LNCaP clone FGC (cell line): ENCODE data around the gene ADCY5.

ENCODE experiments used
- DNase-seq: peaks from one replicate; pipeline ENCODE4 v3.0.0-alpha.2; 2011; ENCODE audit warnings: low read depth
- H3K4me3 ChIP-seq: 2 replicates; pipeline ENCODE4 v1.5.1; 2011; ENCODE audit warnings: mild to moderate bottlenecking, low read depth, low read length, control low read depth
- TF ChIP-seq, protein P1 (sequence below): IDR thresholded peaks from 2 replicates; pipeline ENCODE4 v1.5.1; 2012; ENCODE audit warnings: mild to moderate bottlenecking; ENCODE audit not compliant: control insufficient read depth, insufficient read depth; ENCODE audit errors: extremely low read depth

ADCY5 gene

GRCh38 chr3:123289391-123290106, 159.3 kb downstream of the ADCY5 start:
- H3K4me3 ChIP-seq, result no peak overlapping the region
- no peak for DNase-seq
- TF ChIP-seq, protein P1, sequence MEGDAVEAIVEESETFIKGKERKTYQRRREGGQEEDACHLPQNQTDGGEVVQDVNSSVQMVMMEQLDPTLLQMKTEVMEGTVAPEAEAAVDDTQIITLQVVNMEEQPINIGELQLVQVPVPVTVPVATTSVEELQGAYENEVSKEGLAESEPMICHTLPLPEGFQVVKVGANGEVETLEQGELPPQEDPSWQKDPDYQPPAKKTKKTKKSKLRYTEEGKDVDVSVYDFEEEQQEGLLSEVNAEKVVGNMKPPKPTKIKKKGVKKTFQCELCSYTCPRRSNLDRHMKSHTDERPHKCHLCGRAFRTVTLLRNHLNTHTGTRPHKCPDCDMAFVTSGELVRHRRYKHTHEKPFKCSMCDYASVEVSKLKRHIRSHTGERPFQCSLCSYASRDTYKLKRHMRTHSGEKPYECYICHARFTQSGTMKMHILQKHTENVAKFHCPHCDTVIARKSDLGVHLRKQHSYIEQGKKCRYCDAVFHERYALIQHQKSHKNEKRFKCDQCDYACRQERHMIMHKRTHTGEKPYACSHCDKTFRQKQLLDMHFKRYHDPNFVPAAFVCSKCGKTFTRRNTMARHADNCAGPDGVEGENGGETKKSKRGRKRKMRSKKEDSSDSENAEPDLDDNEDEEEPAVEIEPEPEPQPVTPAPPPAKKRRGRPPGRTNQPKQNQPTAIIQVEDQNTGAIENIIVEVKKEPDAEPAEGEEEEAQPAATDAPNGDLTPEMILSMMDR, result no peak

DNA sequence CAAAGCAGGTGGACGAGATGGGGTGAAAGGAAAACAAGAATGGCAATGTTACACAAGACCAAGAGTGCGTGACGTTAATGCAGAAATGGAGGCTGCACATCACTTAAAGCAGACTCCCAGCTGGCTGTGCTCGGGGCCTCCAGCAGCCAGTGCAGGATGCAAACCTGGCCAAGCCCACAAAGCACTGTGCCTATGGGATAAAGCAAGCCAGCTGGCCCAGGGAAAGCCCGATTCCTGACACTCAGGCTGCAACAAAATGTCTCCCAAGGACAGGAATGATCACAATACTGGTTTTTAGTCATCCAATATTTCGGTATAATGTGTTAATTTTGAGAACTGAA, 161.0 kb downstream of the ADCY5 start:
- H3K4me3 ChIP-seq, result no peak overlapping the region
- TF ChIP-seq, protein P1, result no peak
- DNase-seq, result no peak

GRCh38 chr3:123287051-123287961, 161.6 kb downstream of the ADCY5 start:
- no peak for DNase-seq
- TF ChIP-seq, protein P1, result no peak
- H3K4me3 ChIP-seq, result no peak overlapping the region

DNA sequence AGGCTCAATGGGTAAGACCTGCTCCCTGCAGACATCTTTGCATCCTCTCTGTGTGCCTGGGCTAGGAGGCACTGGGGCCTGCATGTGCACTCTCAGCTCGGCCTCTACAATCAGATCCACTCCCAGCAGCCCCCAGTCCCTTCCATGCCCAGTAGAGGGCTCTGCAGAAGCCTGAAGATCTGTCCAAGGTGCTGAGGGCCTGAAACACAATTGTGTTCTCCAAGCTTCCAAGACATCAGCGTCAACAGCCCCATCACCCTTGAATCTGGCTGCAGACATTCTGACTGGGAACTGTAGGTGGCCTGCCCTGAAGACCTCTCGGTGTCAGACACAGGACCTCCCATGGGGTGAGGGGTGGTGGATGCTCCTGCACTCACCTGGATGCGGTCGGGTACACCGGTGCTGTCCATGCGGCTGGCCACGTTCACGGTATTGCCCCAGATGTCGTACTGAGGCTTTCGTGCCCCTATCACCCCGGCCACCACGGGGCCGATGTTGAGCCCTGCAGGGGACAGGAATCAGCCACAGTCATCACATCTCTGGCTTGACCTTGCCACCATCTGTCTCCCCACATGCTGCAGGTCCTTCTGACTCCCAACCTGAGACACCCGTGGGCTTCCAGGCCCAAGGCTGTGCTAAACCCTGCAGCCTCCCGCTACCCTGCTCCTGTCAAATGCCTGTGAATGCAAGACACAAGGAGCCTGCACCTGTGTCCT, 162.4 kb downstream of the ADCY5 start:
- DNase-seq, result peak; percentile 54
- no peak overlapping the region for H3K4me3 ChIP-seq
- TF ChIP-seq, protein P1, result peak; percentile 94

- H3K4me3 ChIP-seq, result no peak overlapping the region
- TF ChIP-seq, protein P1, result no peak
- DNase-seq, result peak; percentile 42
These were observed 163.0 kb downstream of the ADCY5 start for GRCh38 chr3:123285931-123286307.

- TF ChIP-seq, protein P1, result no peak
- H3K4me3 ChIP-seq, result no peak overlapping the region
- DNase-seq, result no peak
These were observed 163.4 kb downstream of the ADCY5 start for GRCh38 chr3:123285479-123285878.
